ENCODE data around the gene REL. TPM values are rescaled to one million over a fixed set of nuclear protein-coding genes. Genes with fewer than 3 reads are reported as not detected.

The REL gene
- total RNA-seq (10 to 100 TPM; 26.9 to 37.0 TPM), polyA plus RNA-seq (10 to 100 TPM in 1 of 2 donors, 1 to 10 TPM in 1; 3.4 to 10.8 TPM)
- long read RNA-seq, donor 1 = 0 reads
- long read RNA-seq, donor 2 = 0 reads
- long read RNA-seq, donor 3, partial matches to known transcripts = 0 of 1 reads
- long read RNA-seq, donor 3, other reads (novel, unspliced or antisense) = 0 of 1 reads
- long read RNA-seq, donor 4 = 0 reads
- long read RNA-seq, donor 5, partial matches to known transcripts = 5 of 6 reads
- long read RNA-seq, donor 5, other reads (novel, unspliced or antisense) = 0 of 6 reads

DNA sequence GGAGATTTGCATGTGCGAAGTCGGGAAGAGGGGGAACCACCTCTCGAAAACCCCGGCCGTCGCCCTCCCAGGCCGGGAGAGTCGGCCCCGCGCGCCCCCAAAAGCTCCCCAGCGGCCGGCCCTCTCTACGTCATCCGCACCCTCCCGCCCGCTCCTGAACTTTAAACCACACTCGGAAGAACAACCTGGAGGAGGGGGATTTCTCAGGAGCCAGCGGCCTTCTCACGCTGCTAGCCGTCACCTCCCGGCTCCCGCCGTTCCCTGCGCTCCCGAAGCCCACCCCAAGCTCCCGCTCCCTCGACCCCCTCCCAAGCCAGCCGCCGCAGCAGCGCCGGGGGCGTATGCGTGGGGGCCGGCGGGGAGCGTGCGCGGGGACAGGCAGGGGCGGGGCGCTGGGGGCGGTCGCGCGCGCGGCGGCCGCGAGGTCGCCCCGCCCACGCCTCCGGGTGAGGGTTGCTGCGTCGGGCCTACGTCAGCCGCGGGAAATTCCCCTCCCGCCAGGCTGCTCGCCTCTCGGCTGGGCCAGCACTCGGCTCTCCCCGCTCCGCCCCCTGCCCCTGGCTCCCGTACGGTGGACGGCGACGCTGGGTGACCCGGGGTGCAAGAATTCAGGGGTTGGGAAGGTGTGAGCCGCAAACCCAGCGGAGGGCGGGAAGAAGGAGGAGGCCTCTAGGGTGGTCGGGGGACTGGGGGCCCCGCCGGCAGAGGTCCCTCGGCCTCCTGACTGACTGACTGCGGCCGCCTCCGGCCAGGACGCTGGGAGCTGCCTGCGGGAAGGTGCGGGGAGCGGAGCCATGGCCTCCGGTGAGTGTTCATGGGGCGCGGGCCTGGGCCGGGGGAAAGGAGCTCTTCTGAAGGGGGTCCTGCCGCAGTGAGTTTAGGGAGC is at the start of gene REL:
TSS of gene REL (plus strand) at position 528 of the 886 bp plus-strand sequence. CDS start at position 795, 267 bp downstream.
- WGBS, 2 donors = 0 to 1% methylated on average over 52 to 90 of the region's 90 CpGs
- DNase-seq (peak; percentile 93 to 96 (median 94)), ATAC-seq (ENCODE audit: insufficient read depth, low FRiP score) (peak; percentile 94)
- peak within 1 kb of the TSS; percentile 95 to 100 for H3K27ac ChIP-seq (ENCODE audit: low read depth in 1 of 2, low read length in 1 of 2)
- peak within 1 kb of the TSS; percentile 97 for H3K9ac ChIP-seq (ENCODE audit: insufficient read depth in 1 of 2, low read length in 2 of 2)
- peaks cover 0 to 34% (median 4%) of the 10 kb centered on the region in 5 donors for H3K4me1 ChIP-seq (ENCODE audit: control insufficient read depth in 5 of 5, insufficient read depth in 5 of 5, low read length in 5 of 5)
- TF ChIP-seq, protein P1, sequence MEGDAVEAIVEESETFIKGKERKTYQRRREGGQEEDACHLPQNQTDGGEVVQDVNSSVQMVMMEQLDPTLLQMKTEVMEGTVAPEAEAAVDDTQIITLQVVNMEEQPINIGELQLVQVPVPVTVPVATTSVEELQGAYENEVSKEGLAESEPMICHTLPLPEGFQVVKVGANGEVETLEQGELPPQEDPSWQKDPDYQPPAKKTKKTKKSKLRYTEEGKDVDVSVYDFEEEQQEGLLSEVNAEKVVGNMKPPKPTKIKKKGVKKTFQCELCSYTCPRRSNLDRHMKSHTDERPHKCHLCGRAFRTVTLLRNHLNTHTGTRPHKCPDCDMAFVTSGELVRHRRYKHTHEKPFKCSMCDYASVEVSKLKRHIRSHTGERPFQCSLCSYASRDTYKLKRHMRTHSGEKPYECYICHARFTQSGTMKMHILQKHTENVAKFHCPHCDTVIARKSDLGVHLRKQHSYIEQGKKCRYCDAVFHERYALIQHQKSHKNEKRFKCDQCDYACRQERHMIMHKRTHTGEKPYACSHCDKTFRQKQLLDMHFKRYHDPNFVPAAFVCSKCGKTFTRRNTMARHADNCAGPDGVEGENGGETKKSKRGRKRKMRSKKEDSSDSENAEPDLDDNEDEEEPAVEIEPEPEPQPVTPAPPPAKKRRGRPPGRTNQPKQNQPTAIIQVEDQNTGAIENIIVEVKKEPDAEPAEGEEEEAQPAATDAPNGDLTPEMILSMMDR (IDR thresholded peaks at IDR 0.05; ENCODE audit: control extremely low read depth, extremely low read depth) = no peak
- no peaks in the 10 kb centered on the region for H3K36me3 ChIP-seq (ENCODE audit: control insufficient read depth in 4 of 4, insufficient read depth in 4 of 4, low read length in 4 of 4)
- H3K9me3 ChIP-seq (ENCODE audit: control insufficient read depth in 4 of 4, insufficient read depth in 3 of 4, low read length in 3 of 4) = no peaks in the 10 kb centered on the region
- H3K4me3 ChIP-seq = peak within 1 kb of the TSS; percentile 95
- H3K27me3 ChIP-seq (ENCODE audit: control insufficient read depth in 3 of 3, insufficient read depth in 3 of 3, low read length in 2 of 3) = no peaks in the 10 kb centered on the region

DNA sequence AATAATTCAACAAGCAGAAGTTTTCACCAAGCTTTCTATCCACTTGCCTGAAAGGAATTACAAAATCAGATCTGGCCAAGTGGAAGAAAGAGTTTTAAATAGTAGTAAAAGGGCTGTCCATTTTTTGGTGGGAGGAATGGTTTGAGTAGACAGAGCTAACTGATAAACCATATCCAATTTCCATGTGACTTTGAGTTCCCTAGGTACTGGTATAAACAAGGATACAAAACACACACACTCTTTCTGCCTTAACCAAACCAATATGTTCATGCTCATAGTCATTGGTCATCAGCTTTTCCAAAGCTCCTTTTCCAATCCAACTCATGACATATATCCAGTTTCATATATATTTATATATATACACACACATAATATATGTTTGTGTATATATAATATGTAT is 49.5 kb upstream of the REL start:
- H3K36me3 ChIP-seq (ENCODE audit: control insufficient read depth in 4 of 4, insufficient read depth in 4 of 4, low read length in 4 of 4) = no peaks in the 10 kb centered on the region
- no peak overlapping the region for H3K27ac ChIP-seq (ENCODE audit: low read depth in 1 of 2, low read length in 1 of 2)
- no peaks in the 10 kb centered on the region for H3K9me3 ChIP-seq (ENCODE audit: control insufficient read depth in 4 of 4, insufficient read depth in 3 of 4, low read length in 3 of 4)
- peaks cover 0 to 3% (median 0%) of the 10 kb centered on the region in 5 donors for H3K4me1 ChIP-seq (ENCODE audit: control insufficient read depth in 5 of 5, insufficient read depth in 5 of 5, low read length in 5 of 5)
- no peaks in the 10 kb centered on the region for H3K27me3 ChIP-seq (ENCODE audit: control insufficient read depth in 3 of 3, insufficient read depth in 3 of 3, low read length in 2 of 3)
- no peak overlapping the region for H3K4me3 ChIP-seq
- ATAC-seq (ENCODE audit: insufficient read depth, low FRiP score) = no peak
- TF ChIP-seq, protein P1 (IDR thresholded peaks at IDR 0.05; ENCODE audit: control extremely low read depth, extremely low read depth) = no peak
- no peak overlapping the region for H3K9ac ChIP-seq (ENCODE audit: insufficient read depth in 1 of 2, low read length in 2 of 2)
- no peak for DNase-seq

DNA sequence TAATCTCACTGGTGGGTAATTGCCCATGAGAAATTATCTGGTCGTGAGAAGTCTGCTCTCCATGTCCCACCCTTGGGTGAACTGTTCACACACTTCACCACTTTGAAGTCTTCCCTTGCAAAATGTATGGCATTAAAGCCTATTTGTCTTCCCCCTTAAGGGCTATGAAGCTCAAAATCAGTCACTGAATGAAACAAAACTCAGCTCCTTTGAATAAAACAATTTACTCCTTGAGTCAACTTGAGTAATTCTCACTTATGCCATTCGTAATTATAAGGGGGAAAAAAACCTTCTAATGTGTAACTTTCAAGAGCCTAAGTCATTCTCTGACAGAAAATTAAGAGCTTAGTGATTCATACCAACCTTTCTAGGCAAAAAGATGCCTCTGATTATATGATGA is 48.8 kb upstream of the REL start:
- H3K4me3 ChIP-seq = no peak overlapping the region
- no peak overlapping the region for H3K9ac ChIP-seq (ENCODE audit: insufficient read depth in 1 of 2, low read length in 2 of 2)
- peaks cover 0 to 3% (median 0%) of the 10 kb centered on the region in 5 donors for H3K4me1 ChIP-seq (ENCODE audit: control insufficient read depth in 5 of 5, insufficient read depth in 5 of 5, low read length in 5 of 5)
- H3K36me3 ChIP-seq (ENCODE audit: control insufficient read depth in 4 of 4, insufficient read depth in 4 of 4, low read length in 4 of 4) = no peaks in the 10 kb centered on the region
- no peak overlapping the region for H3K27ac ChIP-seq (ENCODE audit: low read depth in 1 of 2, low read length in 1 of 2)
- TF ChIP-seq, protein P1 (IDR thresholded peaks at IDR 0.05; ENCODE audit: control extremely low read depth, extremely low read depth) = no peak
- WGBS, 2 donors = 53 to 79% methylated on average over 2 of the region's 2 CpGs
- ATAC-seq (ENCODE audit: insufficient read depth, low FRiP score) = no peak
- DNase-seq = no peak
- no peaks in the 10 kb centered on the region for H3K9me3 ChIP-seq (ENCODE audit: control insufficient read depth in 4 of 4, insufficient read depth in 3 of 4, low read length in 3 of 4)
- H3K27me3 ChIP-seq (ENCODE audit: control insufficient read depth in 3 of 3, insufficient read depth in 3 of 3, low read length in 2 of 3) = no peaks in the 10 kb centered on the region
